GM18505 (cell line): ENCODE results near the gene FOXC1.

Source experiments
- ATAC-seq: cut with Tn5 transposase; IDR thresholded peaks from one replicate; pipeline ENCODE4 v1.9.1; 2021; ENCODE audit not compliant: unreplicated experiment
- POLR2A ChIP-seq: IDR thresholded peaks from 4 replicates; pipeline ENCODE4 v1.6.1; 2011; ENCODE audit warnings: borderline replicate concordance; ENCODE audit not compliant: insufficient read depth, insufficient read length; ENCODE audit errors: extremely low read depth

FOXC1 gene

DNA sequence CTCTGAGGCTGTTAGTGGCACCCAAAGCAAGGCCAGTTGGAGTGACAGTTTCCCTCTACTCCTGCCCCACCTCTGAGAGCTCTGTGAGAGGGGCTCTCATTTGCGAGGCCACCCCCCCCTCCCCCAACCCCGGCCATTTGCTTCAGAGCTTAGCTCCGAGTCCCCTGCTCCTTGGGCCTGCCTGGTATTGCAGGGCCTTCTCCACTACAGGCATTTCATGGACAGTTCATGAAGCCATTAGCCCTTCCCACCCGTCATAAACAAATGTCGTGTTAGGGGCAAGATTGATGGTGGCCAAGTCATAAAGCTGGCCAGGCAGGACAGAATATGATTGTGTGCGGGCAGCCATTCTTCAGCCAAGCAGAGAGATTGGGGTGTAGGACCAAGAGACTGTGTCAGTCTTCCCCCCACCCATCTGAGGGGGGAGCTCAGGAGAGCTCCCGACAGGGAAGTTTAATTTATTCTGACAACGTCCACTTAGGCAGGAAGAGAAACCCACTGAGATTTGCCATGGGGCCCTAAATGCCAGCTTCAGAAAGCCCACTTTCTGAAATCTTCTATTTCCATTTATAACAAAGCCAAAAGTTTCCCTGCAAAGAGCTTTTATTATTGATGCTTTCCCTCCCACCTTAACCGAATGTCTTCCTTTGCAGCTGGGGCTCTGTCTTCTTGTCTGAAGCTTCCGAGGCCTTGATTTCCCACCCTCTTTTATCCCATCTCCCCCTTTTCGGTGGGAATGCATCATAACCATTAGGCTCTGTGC lies 7.2 kb downstream of the FOXC1 start:
- no peak for TF ChIP-seq POLR2A
- ATAC-seq: no peak

DNA sequence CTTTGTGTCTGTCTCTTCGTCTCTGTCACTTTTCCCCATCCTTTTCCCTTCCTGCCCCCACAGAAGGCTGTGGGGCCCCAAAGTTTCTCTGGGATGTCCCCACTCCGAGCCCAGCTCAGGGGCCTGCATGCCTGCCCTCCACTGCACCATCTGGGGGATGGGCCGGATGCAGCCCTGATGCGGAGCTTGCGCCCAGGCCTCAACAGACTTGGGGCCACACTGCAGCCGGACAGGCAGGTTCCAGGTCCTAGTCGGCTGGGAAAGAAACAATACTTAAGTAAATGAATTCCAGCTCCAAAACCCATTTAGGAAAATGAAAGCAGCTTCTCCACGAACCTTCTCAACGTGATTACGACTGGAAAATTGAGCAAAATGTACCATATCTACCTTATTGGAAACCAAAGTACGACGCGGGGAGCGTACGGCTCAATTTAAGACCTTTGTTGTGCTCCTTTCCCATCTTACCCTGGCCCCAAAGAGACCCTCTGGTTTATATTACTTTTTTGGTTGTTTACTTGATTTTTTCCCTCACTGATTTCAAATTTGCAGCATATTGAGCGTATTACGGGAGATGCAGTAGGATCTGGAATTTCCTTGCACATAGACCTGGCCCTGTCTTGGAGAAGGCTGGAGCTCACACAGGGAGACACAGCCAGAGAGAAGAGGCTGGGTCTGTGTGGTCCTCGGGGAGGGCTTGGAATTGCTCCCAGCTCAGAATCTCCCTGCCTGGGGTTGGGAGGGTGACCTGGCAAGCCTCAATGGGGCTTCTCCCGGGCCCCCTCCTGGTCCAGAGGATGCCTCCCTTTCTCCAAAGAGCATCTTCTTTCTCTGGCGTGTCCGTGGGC lies 8.0 kb downstream of the FOXC1 start:
- no peak for TF ChIP-seq POLR2A
- ATAC-seq: no peak

DNA sequence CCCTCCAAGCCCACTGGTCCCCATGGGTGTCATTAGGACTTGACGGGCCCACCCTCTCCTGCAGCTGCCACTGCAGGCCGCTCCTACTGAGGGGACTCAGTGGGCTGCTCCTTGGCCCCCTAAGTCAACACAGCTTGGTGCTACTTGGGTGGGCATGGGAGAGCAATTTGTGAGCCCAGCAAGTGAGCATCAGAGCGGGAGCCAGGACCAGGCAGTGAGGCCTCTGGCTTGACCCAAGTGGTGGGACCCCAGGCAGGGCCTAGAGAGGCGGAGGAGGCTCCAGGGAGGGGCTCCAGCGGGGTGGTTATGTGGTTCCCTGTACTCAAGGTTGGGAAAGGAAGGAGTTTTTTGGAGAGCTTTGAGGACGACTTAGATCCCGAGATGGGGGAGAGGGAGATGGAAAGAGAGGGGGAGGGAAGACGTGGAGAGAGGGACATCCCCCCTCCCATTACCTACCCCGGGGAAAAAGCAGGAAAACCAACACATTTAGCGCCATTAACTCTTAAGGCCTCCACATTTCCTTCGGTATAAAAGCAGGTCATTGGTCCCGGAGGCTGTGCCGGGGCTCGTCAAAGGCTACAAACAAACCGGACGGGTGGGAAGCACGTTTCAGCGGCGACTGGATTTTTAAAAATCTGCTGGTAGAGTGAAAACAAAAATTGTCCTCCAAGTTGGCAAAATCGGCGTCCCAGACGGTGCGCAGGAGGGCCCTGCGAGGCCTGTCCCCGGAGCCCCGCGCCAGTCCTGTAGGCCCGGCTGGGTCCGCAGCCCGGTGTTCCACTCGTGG lies 8.8 kb downstream of the FOXC1 start:
- no peak for ATAC-seq
- TF ChIP-seq POLR2A: no peak

DNA sequence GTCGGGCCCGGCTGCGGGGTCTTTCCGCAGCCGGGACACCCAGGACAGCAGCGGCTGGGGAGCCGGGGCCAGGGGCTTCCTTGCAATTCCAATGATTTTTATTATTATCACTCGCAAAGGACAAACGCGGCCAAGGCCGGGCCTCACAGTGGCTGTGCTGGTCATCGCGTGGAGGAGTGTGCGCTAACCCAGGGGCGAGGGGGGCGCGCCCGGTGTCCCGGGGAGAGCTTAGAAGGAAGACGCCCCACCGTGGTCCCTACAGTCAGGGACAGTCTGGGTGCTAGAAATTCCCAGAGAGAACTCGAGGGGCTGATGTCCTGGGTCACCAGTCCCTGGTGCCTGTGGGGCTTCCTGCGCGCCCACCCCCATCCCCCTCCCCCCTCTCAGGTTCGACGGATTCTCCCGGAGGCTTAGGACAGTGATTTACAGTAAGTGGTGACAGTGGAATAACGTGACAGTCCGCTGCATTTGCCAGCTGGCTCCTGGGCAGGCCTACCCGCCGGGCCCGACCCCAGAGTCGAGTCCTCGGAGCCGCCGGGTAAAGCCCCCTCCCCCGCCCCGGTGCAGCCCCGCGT lies 9.5 kb downstream of the FOXC1 start:
- no peak for TF ChIP-seq POLR2A
- no peak for ATAC-seq

DNA sequence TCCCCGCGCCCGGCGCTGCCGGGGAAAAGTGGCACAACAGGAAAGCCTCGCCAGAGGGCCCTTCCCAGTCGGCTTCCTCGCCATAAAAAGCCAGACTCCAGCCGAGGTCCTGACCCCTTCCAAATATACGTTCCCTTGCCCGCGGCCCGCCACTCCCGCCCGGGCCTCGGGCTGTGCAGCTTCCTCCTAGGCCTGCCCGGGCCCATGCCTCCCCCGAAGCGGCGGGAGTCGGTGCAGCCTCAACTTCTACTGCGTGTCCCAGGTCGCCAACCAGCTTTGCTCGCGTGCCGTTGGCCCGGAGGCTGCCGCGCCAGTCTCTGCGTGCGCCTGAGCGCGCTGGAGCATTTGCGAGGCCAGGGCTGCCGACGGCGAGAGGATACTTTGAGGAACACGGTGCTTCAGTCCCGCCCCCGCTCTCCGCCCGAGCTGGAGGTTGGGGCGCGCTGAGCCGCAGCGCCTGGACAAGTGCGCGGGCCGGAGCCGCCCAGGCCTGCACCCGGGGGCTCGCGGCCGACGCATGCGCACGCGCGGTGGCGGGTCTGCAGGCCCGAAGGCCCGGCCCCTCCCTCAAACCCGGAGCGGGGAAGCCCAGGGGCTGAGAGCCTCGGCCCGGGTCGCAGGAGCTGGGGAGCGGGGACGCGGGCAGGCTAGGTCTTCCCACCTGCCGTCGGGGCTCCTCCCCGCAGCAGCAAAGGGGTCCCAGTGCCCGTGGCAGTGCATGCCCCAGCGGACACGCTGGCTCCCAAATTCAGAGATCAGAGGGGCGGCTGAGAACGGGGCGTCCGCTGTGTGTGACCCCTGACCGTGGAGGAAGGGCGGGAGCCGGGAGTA lies 10.2 kb downstream of the FOXC1 start:
- TF ChIP-seq POLR2A: no peak
- ATAC-seq: no peak

DNA sequence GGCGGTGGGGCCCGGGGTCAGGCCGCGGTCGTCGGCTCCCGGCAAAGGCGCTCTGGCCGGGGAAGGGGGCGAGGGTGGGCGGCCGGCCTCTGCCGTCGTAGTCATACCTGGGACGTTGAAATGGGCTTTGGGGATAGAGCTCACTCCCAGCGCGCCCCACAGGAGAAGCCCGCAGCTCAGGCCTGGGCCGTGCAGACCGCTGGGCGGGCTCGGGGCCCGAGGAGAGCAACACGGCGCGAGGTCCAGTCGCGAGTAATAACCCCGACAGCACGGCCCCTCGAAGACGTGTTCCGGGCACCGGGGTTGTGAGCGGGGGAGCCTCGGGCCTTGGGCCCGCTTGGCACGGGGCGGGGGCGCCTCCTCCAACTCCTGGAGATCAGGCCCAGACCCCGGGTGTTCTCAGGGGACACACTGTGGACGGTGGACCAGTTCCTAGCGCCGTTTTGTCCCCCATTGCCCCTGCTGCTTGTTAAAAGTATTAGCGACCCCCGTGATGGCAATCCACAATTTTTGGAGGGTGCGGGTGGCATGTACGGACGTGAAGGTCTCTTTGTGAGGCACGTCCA lies 10.9 kb downstream of the FOXC1 start:
- ATAC-seq: no peak
- TF ChIP-seq POLR2A: no peak

DNA sequence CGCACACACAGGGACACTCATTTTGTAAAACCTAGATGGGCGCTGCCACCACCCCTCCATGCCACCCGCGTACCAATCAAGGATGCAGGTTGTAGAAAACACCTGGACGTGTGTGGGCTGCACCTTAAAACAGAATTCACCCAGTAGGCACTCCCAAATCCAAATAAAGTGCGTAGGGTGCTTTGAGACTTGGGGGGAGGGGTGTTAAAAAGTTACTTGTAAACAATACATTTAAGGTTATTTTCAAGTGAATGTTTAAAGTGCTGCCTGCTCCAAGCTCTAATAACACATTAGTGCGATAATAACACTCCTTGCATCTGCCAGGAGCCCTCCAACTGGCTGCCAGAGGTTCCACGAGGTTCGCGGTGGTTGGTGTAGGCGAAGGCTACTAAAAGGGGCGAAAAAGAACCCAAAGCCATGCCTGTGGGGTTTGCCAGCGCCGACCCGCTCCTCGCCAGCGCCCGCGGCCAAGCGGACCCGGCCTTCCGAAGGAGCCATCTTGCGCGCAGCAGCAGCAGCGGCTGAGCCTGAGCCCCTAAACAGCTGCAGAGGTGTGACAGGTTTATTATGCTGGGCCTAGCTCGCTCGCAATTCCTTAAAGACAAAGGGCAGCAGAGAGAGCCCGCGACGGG lies 11.5 kb downstream of the FOXC1 start:
- TF ChIP-seq POLR2A: no peak
- no peak for ATAC-seq

DNA sequence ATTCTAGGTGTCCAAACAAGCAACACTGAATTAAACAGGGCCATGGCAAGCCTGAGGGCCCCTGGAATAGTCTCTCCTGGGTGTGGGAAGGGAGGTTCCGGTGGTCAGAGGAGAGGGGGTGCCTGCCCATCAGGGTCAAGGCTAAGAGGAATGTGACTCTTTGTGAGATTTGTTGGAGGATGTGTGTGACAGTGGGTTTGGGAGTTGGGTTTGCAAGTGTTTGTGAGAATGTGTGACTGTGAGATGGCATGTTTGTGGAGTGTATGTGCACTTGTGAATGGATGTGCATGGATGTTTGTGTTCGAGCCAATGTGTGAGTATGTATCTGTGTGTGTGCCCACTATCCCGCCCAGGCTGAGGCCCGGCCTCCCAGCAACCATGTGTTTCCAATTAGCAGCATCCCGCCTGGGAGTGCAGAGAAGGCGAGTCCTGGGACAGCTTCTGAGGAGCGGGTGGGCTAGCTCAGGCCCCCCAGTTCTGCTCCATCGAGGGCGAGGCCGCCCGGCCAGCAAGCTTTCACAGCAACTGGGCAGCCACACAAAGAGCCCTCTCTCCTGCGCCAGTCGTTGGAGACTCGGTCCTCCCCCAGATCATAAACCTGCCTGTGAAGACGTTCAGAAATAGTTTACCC lies 12.6 kb downstream of the FOXC1 start:
- no peak for ATAC-seq
- no peak for TF ChIP-seq POLR2A

DNA sequence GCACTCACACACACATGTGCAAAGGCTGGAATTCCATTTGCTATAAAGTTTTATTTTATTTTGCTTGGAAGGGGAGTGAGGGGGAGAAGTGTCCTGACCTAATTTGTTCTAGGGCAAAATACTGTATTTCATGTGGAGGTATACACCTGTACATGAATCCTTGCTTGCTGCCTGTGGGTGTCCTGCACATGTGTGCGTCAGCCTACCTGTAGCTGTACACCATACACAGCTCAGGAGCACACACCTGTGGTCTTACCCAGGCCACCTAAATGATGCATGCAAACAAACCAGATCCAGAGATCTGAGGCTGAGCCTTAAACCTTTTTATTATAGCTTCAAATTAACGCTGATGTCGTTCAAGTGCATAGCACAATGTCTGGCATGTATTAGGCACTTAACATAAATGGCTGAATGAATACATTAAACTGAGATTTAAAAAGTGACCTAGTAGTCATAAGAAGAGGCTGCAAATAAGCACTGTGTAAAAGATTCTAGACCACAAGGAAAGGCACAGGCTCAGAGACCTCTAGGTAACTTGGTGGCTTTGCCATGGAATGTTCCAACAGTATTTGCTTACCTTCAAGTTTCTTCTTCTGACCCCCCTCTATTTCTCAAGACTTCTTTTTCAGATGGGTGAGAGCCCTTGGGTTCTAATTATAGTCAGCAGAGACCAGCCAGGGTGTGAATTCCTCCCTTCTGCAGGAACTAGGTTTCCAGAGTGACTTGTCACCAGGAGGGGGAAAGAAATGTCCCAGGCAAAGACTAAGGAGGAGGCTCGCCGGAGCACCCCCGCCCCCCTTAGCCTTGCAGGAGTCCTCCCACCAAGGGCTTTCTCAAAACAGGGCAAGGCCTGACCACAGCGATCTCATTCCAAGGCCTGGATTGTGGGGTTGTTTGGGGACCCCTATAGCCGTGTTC lies 13.4 kb downstream of the FOXC1 start:
- no peak for ATAC-seq

DNA sequence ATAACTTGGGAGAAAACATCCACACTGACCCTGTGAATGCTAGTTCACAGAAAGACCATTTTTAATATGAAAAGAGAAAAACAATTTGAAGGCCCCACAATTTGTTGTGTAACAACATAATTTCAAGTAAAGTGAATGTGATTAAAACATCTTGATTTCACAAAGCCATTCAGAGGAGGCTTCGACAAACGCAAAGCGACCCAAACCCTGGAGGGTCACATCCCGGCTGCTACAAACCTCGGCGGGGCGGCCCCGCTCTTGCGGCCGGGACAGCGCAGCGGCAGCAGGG lies 14.0 kb downstream of the FOXC1 start:
- ATAC-seq: no peak
- TF ChIP-seq POLR2A: no peak

More for the DNA sequence above, 13.4 kb downstream of the FOXC1 start:
- no peak for TF ChIP-seq POLR2A
